H7 (cell line): Measurements from ENCODE around the gene PLPPR1. TPM values are rescaled to one million over a fixed set of nuclear protein-coding genes. Genes with fewer than 3 reads are reported as not detected.

Experiments used
- DNase-seq: peaks from one replicate; pipeline ENCODE4 v3.0.0; 2012
- H3K27me3 ChIP-seq: 2 replicates; pipeline ENCODE4 v1.6.0; 2011; ENCODE audit warnings: mild to moderate bottlenecking, low read length; ENCODE audit not compliant: control insufficient read depth, insufficient read depth
- H3K36me3 ChIP-seq: replicated peaks from 2 replicates; pipeline ENCODE4 v1.5.1; 2011; ENCODE audit warnings: low read length; ENCODE audit not compliant: control insufficient read depth, insufficient read depth
- H3K4me3 ChIP-seq: 2 replicates; pipeline ENCODE4 v1.5.1; 2011; ENCODE audit warnings: low read depth, mild to moderate bottlenecking, control low read depth, low read length, moderate library complexity; ENCODE audit not compliant: insufficient read depth
- total RNA-seq: library from RNA; depleted of rRNA; stranded (reverse); fragments of >200 nt; shearing (Covaris generic); gene quantifications from 2 replicates; pipeline ENCODE4 v1.2.3, GENCODE V29; 2014

PLPPR1 gene
- total RNA-seq, 1 experiment from 2014 or later = 2.8 TPM

DNA sequence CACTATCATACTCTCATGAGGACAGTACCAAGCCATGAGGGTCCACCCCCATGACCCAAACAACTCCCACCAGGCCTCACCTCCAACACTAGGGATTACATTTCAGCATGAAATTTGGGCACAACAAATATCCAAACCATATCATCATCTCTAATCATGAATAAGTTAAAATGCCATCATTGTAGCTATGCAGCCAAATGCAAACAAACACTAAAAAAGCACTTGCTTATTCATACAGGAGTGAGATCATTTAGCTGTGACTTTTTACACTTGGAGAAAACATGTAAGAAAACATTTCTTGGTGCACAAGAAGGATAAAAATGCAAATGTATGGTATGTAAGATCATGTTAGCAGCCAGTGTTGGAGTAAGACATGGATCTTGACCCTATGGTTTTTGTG lies 332.1 kb downstream of the PLPPR1 start:
- Histone ChIP-seq H3K4me3 (no peak overlapping the region), H3K36me3 (no peaks in the 10 kb centered on the region), H3K27me3 (no peaks in the 10 kb centered on the region)
- DNase-seq = no peak

DNA sequence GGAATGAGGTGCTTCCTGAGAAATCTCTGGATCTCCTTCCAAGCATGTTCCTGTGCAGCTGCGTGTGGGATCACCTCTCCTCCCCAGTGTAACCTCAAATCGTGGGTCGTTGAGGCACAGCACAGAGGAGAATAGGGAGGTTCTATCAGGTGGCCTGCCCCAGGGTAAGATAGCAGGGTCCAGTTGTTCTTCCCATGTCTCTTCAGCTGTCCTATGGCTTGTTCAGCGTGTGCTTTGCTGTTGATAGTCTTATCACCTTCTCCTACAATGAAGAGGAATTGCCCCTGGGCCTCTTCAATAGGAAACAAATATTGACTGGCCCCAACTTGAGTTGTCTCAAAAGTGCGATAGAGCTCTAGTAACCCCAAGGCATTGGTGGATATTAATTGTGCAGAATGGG lies 333.9 kb downstream of the PLPPR1 start:
- Histone ChIP-seq H3K36me3 (no peaks in the 10 kb centered on the region), H3K27me3 (no peaks in the 10 kb centered on the region), H3K4me3 (no peak overlapping the region)
- DNase-seq = no peak

- H3K27me3 ChIP-seq = no peaks in the 10 kb centered on the region
- H3K4me3 ChIP-seq = no peak overlapping the region
- no peaks in the 10 kb centered on the region for H3K36me3 ChIP-seq
- DNase-seq = no peak
Measured at GRCh38 chr9:101365181-101365580, 336.7 kb downstream of the PLPPR1 start.

- H3K27me3 ChIP-seq = no peaks in the 10 kb centered on the region
- no peaks in the 10 kb centered on the region for H3K36me3 ChIP-seq
- no peak overlapping the region for H3K4me3 ChIP-seq
- no peak for DNase-seq
Measured at GRCh38 chr9:101366038-101366756, 337.7 kb downstream of the PLPPR1 start.

- no peak for DNase-seq
- Histone ChIP-seq H3K36me3 (no peaks in the 10 kb centered on the region), H3K27me3 (no peaks in the 10 kb centered on the region), H3K4me3 (no peak overlapping the region)
Measured at GRCh38 chr9:101367323-101367722, 338.8 kb downstream of the PLPPR1 start.

DNA sequence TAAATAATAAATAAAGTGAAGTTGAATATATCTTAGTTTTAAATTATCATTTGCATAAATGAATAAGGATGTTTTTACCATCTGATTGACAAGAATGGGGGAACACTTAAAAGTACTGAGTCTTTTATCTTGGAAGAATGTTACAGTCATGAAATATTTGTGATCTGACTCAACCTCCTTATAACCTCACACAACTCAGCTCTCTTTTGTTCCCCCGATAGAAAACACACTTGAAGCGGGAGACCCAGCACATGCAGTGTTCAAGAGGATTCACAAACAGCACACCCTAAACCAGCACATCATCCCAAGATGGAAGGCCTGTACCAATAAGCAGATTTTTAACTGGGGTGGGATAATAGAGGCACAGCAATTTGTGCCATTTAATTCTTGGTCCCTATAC lies 340.8 kb downstream of the PLPPR1 start:
- Histone ChIP-seq H3K36me3 (no peaks in the 10 kb centered on the region), H3K4me3 (no peak overlapping the region), H3K27me3 (no peaks in the 10 kb centered on the region)
- DNase-seq = no peak

DNA sequence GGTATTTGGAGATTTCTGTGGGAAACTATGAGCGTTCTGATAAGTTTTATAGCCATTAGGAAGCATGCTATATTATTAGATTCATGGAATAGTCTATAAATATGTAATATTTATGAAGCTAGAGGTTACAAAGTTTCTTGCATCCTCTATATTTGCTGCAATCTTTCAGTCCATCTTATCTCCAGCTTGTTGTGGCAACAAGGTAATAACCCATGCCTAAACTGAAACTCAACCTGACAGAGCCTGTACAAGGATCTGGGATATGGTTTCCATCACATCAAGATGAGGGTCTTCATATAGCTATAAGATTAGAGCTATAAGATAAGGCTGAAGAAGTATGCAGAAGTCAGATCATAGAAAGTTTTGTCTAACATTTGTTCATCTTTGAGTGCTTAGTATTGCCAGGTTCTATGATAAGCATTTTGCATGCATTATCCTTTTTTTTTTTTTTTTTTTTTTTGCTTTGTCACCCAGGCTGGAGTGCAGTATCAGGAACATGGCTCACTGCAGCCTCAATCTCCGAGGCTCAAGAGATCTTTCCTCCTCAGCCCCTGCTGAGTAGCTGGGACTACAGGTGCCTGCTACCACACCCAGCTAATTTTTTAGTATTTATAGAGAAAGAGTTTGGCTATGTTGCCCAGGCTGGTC lies 341.5 kb downstream of the PLPPR1 start:
- DNase-seq = no peak
- Histone ChIP-seq H3K4me3 (no peak overlapping the region), H3K27me3 (no peaks in the 10 kb centered on the region), H3K36me3 (no peaks in the 10 kb centered on the region)

- H3K36me3 ChIP-seq = no peaks in the 10 kb centered on the region
- H3K27me3 ChIP-seq = no peaks in the 10 kb centered on the region
- no peak overlapping the region for H3K4me3 ChIP-seq
- no peak for DNase-seq
Measured at GRCh38 chr9:101371813-101372212, 343.3 kb downstream of the PLPPR1 start.

GRCh38 chr9:101372327-101373118 lies 344.0 kb downstream of the PLPPR1 start:
- H3K27me3 ChIP-seq = no peaks in the 10 kb centered on the region
- DNase-seq = no peak
- H3K36me3 ChIP-seq = no peaks in the 10 kb centered on the region
- no peak overlapping the region for H3K4me3 ChIP-seq
